Measurements from ENCODE around the gene MYO5C. TPM values are rescaled to one million over a fixed set of nuclear protein-coding genes. Genes with fewer than 3 reads are reported as not detected.

MYO5C gene
- total and polyA plus RNA-seq, 2 of the 13 experiments (the other 11 are each of a cell fraction or from before 2014, with no cell fraction given): 15.7 to 23.7 TPM

- TF ChIP-seq ZNF407 (CRISPR knock-in tag; IDR thresholded peaks at IDR 0.05; ENCODE audit: not compliant biosample characterization) (no peak), RBM22 (optimal IDR thresholded peaks at IDR 0.05; ENCODE audit: low read length) (peak; percentile 87), ZBTB3 (CRISPR knock-in tag; IDR thresholded peaks at IDR 0.05; ENCODE audit: borderline replicate concordance, low read depth) (0 out of 2 replicates have a peak, but pooled peaks have one; percentile 80), KIAA2018 (CRISPR knock-in tag; IDR thresholded peaks at IDR 0.05; ENCODE audit: borderline replicate concordance) (no peak), ZSCAN21 (CRISPR knock-in tag; IDR thresholded peaks at IDR 0.05; ENCODE audit: borderline replicate concordance) (peak; percentile 94; the same call in 1 of the 2 replicates), FOXK2 (IDR thresholded peaks at IDR 0.05) (peak; percentile 92), ZNF878 (CRISPR knock-in tag; IDR thresholded peaks at IDR 0.05) (peak; percentile 83; the same call in 1 of the 2 replicates), ZNF761 (CRISPR knock-in tag; conservative IDR thresholded peaks at IDR 0.05) (0 out of 2 replicates have a peak, but pooled peaks have one; percentile 43)
Observed at GRCh38 chr15:52288051-52288942, 7.3 kb downstream of the MYO5C start (continued).
